ENCODE results near the gene CLDN22.

DNA sequence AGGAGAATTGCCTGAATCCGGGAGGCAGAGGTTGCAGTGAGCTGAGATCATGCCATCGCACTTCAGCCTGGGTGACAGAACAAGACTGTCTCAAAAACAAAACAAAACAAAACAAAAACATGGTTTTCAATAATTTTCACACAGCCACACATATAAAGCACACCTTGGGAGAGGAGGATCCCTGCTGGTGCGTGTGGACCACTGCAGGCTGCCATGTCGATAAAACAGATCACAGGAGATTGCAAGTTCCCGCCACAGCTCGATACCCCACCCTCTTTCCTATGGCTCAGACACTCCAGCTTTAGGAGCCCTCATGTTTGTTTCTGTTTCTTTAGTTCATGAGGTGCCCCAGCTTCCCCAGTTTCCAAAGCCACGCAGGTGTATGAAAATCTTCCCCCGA is 33.5 kb upstream of the CLDN22 start:
- TF ChIP-seq, protein P1, sequence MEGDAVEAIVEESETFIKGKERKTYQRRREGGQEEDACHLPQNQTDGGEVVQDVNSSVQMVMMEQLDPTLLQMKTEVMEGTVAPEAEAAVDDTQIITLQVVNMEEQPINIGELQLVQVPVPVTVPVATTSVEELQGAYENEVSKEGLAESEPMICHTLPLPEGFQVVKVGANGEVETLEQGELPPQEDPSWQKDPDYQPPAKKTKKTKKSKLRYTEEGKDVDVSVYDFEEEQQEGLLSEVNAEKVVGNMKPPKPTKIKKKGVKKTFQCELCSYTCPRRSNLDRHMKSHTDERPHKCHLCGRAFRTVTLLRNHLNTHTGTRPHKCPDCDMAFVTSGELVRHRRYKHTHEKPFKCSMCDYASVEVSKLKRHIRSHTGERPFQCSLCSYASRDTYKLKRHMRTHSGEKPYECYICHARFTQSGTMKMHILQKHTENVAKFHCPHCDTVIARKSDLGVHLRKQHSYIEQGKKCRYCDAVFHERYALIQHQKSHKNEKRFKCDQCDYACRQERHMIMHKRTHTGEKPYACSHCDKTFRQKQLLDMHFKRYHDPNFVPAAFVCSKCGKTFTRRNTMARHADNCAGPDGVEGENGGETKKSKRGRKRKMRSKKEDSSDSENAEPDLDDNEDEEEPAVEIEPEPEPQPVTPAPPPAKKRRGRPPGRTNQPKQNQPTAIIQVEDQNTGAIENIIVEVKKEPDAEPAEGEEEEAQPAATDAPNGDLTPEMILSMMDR (IDR thresholded peaks at IDR 0.05): no peak
- TF ChIP-seq POLR2A (IDR thresholded peaks at IDR 0.05): no peak

All from lower leg skin (tissue), 3 donors.